Tibial nerve (tissue), 4 donors: ENCODE measurements around the gene TAMM41. TPM values are rescaled to one million over a fixed set of nuclear protein-coding genes. Genes with fewer than 3 reads are reported as not detected.
"Not testable (repeated sequence)": the region's sequence is repeated elsewhere in the genome, so short reads cannot be mapped to it uniquely, and the experiment has no call there.

Experiments used
- DNase-seq, 2 donors: peaks; one replicate each; pipeline ENCODE4 v3.0.0-alpha.2; 2019; ENCODE audit warnings: low spot score in 2 of 2
- H3K27ac ChIP-seq, 4 donors: fragments of 200-600 bp; sonication (generic) in 3 of 4; one replicate each; pipeline ENCODE4 v1.5.1; 2017 to 2019; ENCODE audit warnings: mild to moderate bottlenecking in 1 of 4
- H3K27me3 ChIP-seq, 2 donors: fragments of 200-600 bp; sonication (generic) in 1 of 2; one replicate each; pipeline versions ENCODE4 v1.5.1 to v1.6.0; 2017 to 2019
- H3K36me3 ChIP-seq, 3 donors: fragments of 200-600 bp; sonication (generic); one replicate each; pipeline ENCODE4 v1.5.1; 2018 to 2019
- H3K4me1 ChIP-seq, 4 donors: fragments of 200-600 bp; sonication (generic) in 3 of 4; one replicate each; pipeline ENCODE4 v1.5.1; 2017 to 2019
- H3K4me3 ChIP-seq, 4 donors: fragments of 200-600 bp; sonication (generic) in 3 of 4; one replicate each; pipeline ENCODE4 v1.5.1; 2017 to 2019; ENCODE audit warnings: mild to moderate bottlenecking in 1 of 4, moderate library complexity in 1 of 4
- H3K9me3 ChIP-seq, 4 donors: fragments of 200-600 bp; sonication (generic) in 3 of 4; one replicate each; pipeline ENCODE4 v1.5.1; 2017 to 2019
- CTCF ChIP-seq, 5 experiments: fragments of 200-600 bp in 3 of 5; fragments of 450-650 bp in 2 of 5; sonication (generic) in 3 of 5; IDR thresholded peaks; one replicate each; pipeline ENCODE4 v1.5.1; 2016 to 2019; ENCODE audit warnings: antibody characterized with exemption in 5 of 5, mild to moderate bottlenecking in 3 of 5, moderate library complexity in 2 of 5
- EP300 ChIP-seq, 2 donors: sonication (generic); formaldehyde crosslinking; IDR thresholded peaks; one replicate each; pipeline ENCODE4 v1.6.1; 2017; ENCODE audit warnings: antibody characterized with exemption in 2 of 2, mild to moderate bottlenecking in 1 of 2
- POLR2A ChIP-seq, 2 donors: fragments of 450-650 bp; IDR thresholded peaks; one replicate each; pipeline ENCODE4 v1.6.1; 2017; ENCODE audit warnings: antibody characterized with exemption in 2 of 2, mild to moderate bottlenecking in 2 of 2, moderate library complexity in 2 of 2
- WGBS, 2 donors: methylation state at CpG; one replicate each; pipeline ENCODE4 v1.1.5; 2018; 5-methylcytosine and 5-hydroxymethylcytosine counted together
- total RNA-seq, 4 donors: library from RNA; depleted of rRNA; stranded (reverse); fragments of >200 nt; gene quantifications; one replicate each; pipeline ENCODE4 v1.1.0, GENCODE V29; 2016

Gene TAMM41
- total RNA-seq, result 10 to 100 TPM; 15.5 to 40.8 (median 25.5) TPM

GRCh38 chr3:11846281-11847266, at the start of gene TAMM41:
Gene TAMM41 (minus strand): TSS chr3:11846885. CDS start chr3:11846636, 249 bp downstream.
- peak; percentile 78 to 81 for DNase-seq
- TF ChIP-seq EP300 (IDR thresholded peaks at IDR 0.05), result peak in 1 of 2 donors; percentile 91
- peak; percentile 24 to 66 for TF ChIP-seq POLR2A (IDR thresholded peaks at IDR 0.05)
- peak; percentile 78 to 91 (median 86) for TF ChIP-seq CTCF (IDR thresholded peaks at IDR 0.05)
- Histone ChIP-seq H3K27ac (peak within 1 kb of the TSS; percentile 59 to 93 (median 89)), H3K36me3 (peaks cover 0 to 23% (median 12%) of the 10 kb centered on the region in 3 donors), H3K4me3 (peak within 1 kb of the TSS; percentile 51 to 89 (median 83)), H3K9me3 (no peaks in the 10 kb centered on the region), H3K4me1 (peaks cover 0 to 32% (median 20%) of the 10 kb centered on the region in 4 donors), H3K27me3 (no peaks in the 10 kb centered on the region)
- WGBS, 2 donors, result 1 to 3% methylated on average over 52 to 55 of the region's 71 CpGs

- Histone ChIP-seq H3K27me3 (no peaks in the 10 kb centered on the region), H3K4me1 (no peaks in the 10 kb centered on the region), H3K36me3 (no peaks in the 10 kb centered on the region), H3K4me3 (no peak overlapping the region), H3K27ac (no peak overlapping the region), H3K9me3 (no peaks in the 10 kb centered on the region)
- DNase-seq, result no peak
- WGBS, 2 donors, result 65 to 77% methylated on average over 5 of the region's 5 CpGs
- TF ChIP-seq EP300 (IDR thresholded peaks at IDR 0.05) (no peak), CTCF (IDR thresholded peaks at IDR 0.05) (no peak), POLR2A (IDR thresholded peaks at IDR 0.05) (no peak)
Observed at GRCh38 chr3:11878837-11879236, 32.2 kb upstream of the TAMM41 start.

GRCh38 chr3:11874707-11875106, 28.0 kb upstream of the TAMM41 start:
- not testable (repeated sequence) for H3K4me1 ChIP-seq, H3K36me3 ChIP-seq, H3K27me3 ChIP-seq, DNase-seq, H3K9me3 ChIP-seq, H3K27ac ChIP-seq, H3K4me3 ChIP-seq
- WGBS, 2 donors, result 90 to 96% methylated on average over 1 of the region's 1 CpG

- not testable (repeated sequence) for H3K4me3 ChIP-seq, H3K36me3 ChIP-seq, H3K27me3 ChIP-seq, H3K27ac ChIP-seq, DNase-seq, H3K9me3 ChIP-seq, H3K4me1 ChIP-seq
- WGBS, 2 donors, result 77 to 88% methylated on average over 1 of the region's 1 CpG
Observed at GRCh38 chr3:11863739-11864138, 17.1 kb upstream of the TAMM41 start.

GRCh38 chr3:11862584-11862983, 15.9 kb upstream of the TAMM41 start:
- H3K27me3 ChIP-seq, DNase-seq, H3K9me3 ChIP-seq, H3K4me1 ChIP-seq, H3K27ac ChIP-seq, H3K36me3 ChIP-seq, H3K4me3 ChIP-seq: not testable (repeated sequence)
- WGBS, 2 donors, result 89 to 96% methylated on average over 2 of the region's 2 CpGs

GRCh38 chr3:11862145-11862544, 15.5 kb upstream of the TAMM41 start:
- not testable (repeated sequence) for H3K9me3 ChIP-seq
- WGBS, 2 donors, result 95 to 96% methylated on average over 6 of the region's 6 CpGs

GRCh38 chr3:11860213-11860612, 13.5 kb upstream of the TAMM41 start:
- not testable (repeated sequence) for H3K4me1 ChIP-seq, H3K9me3 ChIP-seq, H3K36me3 ChIP-seq, DNase-seq, H3K27ac ChIP-seq, H3K27me3 ChIP-seq, H3K4me3 ChIP-seq
- WGBS, 2 donors, result 20 to 33% methylated on average over 1 of the region's 1 CpG

More at GRCh38 chr3:11862145-11862544, 15.5 kb upstream of the TAMM41 start:
- H3K27ac ChIP-seq, H3K4me3 ChIP-seq, H3K4me1 ChIP-seq, H3K27me3 ChIP-seq, H3K36me3 ChIP-seq, DNase-seq: not testable (repeated sequence)
